ENCODE measurements around the gene RBP2. TPM values are rescaled to one million over a fixed set of nuclear protein-coding genes. Genes with fewer than 3 reads are reported as not detected.

RBP2 gene
- total and polyA plus RNA-seq, 8 donors, result 2.9 to 52.7 TPM; not detected in 6

DNA sequence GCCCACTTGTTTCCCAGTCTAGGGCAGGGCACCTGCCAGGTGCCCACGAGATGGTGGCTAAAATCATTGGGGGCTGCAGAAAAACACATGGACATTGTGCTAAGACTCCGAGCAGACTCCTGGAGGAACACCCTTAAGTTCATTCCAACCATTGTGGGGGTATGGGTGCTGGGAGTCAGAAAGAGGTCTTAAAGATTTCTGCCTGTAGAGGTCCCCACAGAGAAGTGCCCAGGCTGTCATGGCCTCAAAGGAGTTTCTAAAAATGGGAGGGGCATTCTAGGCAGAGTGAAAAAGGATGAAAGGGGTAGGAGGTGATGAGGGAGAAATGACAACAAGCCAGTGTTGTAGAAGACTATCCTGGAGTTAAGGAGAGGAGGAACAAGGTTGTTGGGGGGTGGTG lies 46.1 kb upstream of the RBP2 start:
- WGBS, 5 donors, result 28 to 62% (median 43%) methylated on average over 2 of the region's 2 CpGs
- Histone ChIP-seq H3K4me1 (no peaks in the 10 kb centered on the region), H3K9me3 (no peaks in the 10 kb centered on the region), H3K27me3 (no peaks in the 10 kb centered on the region), H3K27ac (no peak overlapping the region), H3K4me3 (no peak overlapping the region), H3K36me3 (peaks cover 0 to 10% (median 5%) of the 10 kb centered on the region in 4 donors)
- intact Hi-C loops (cut with DNase I; ENCODE audit: low total_unique reads), result no loop called here
- TF ChIP-seq POLR2AphosphoS5 (IDR thresholded peaks at IDR 0.05) (no peak), POLR2A (IDR thresholded peaks at IDR 0.05) (no peak), EP300 (IDR thresholded peaks at IDR 0.05) (no peak)
- TF ChIP-seq, protein P1, sequence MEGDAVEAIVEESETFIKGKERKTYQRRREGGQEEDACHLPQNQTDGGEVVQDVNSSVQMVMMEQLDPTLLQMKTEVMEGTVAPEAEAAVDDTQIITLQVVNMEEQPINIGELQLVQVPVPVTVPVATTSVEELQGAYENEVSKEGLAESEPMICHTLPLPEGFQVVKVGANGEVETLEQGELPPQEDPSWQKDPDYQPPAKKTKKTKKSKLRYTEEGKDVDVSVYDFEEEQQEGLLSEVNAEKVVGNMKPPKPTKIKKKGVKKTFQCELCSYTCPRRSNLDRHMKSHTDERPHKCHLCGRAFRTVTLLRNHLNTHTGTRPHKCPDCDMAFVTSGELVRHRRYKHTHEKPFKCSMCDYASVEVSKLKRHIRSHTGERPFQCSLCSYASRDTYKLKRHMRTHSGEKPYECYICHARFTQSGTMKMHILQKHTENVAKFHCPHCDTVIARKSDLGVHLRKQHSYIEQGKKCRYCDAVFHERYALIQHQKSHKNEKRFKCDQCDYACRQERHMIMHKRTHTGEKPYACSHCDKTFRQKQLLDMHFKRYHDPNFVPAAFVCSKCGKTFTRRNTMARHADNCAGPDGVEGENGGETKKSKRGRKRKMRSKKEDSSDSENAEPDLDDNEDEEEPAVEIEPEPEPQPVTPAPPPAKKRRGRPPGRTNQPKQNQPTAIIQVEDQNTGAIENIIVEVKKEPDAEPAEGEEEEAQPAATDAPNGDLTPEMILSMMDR (IDR thresholded peaks at IDR 0.05), result no peak
- DNase-seq, result no peak

DNA sequence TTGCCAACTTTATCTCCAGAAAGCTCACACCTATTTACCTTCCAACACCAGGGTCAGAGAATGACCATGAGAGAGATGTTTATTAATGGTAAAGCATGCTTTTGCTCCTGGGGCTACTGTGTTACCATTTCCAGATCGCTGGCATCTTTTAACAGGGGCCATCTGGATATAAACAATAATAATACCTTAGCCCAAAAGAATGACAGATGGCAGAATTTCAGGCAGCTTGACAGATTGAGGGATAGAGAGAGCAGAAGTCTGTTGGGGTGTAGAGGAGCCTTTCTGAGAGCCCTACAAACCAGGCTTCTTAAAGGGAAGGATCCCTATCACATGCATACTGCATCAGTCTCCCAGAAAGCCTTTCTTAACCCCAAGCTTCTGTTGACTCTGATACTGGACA lies 45.5 kb upstream of the RBP2 start:
- Histone ChIP-seq H3K36me3 (peaks cover 0 to 15% (median 4%) of the 10 kb centered on the region in 4 donors), H3K4me3 (no peak overlapping the region), H3K9me3 (no peaks in the 10 kb centered on the region), H3K4me1 (no peaks in the 10 kb centered on the region), H3K27me3 (no peaks in the 10 kb centered on the region), H3K27ac (no peak overlapping the region)
- 43 to 69% (median 44%) methylated on average over 1 of the region's 1 CpG for WGBS, 5 donors
- DNase-seq, result no peak
- TF ChIP-seq POLR2A (IDR thresholded peaks at IDR 0.05) (no peak), EP300 (IDR thresholded peaks at IDR 0.05) (no peak), POLR2AphosphoS5 (IDR thresholded peaks at IDR 0.05) (no peak)
- TF ChIP-seq, protein P1 (IDR thresholded peaks at IDR 0.05), result no peak
- intact Hi-C loops (cut with DNase I; ENCODE audit: low total_unique reads), result no loop called here

DNA sequence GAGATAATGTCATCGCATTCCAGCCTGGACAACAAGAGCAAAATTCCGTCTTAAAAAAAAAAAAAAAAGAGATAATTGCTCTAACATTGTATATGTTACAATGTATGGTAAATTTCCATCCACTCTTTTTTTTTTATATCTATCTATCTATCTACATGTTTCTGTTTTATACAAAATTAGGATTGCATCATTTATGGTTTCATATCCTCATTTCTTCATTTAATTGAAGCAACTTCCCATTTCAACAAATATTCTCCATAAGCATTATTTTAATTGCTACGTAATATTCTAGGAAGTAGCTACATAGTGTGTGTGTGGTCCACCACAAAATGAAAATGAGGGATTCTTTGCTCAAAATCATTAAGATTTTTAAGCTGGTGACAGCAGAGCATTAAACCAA lies 44.8 kb upstream of the RBP2 start:
- H3K9me3 ChIP-seq, result no peaks in the 10 kb centered on the region
- H3K4me1 ChIP-seq, result no peaks in the 10 kb centered on the region
- no peak overlapping the region for H3K27ac ChIP-seq
- intact Hi-C loops (cut with DNase I; ENCODE audit: low total_unique reads), result no loop called here
- H3K27me3 ChIP-seq, result no peaks in the 10 kb centered on the region
- 87 to 93% (median 91%) methylated on average over 3 of the region's 3 CpGs for WGBS, 5 donors
- no peak overlapping the region for H3K4me3 ChIP-seq
- no peak for DNase-seq
- TF ChIP-seq POLR2AphosphoS5 (IDR thresholded peaks at IDR 0.05) (no peak), POLR2A (IDR thresholded peaks at IDR 0.05) (no peak), EP300 (IDR thresholded peaks at IDR 0.05) (no peak)
- TF ChIP-seq, protein P1 (IDR thresholded peaks at IDR 0.05), result no peak
- H3K36me3 ChIP-seq, result peaks cover 0 to 13% (median under 1%) of the 10 kb centered on the region in 4 donors

DNA sequence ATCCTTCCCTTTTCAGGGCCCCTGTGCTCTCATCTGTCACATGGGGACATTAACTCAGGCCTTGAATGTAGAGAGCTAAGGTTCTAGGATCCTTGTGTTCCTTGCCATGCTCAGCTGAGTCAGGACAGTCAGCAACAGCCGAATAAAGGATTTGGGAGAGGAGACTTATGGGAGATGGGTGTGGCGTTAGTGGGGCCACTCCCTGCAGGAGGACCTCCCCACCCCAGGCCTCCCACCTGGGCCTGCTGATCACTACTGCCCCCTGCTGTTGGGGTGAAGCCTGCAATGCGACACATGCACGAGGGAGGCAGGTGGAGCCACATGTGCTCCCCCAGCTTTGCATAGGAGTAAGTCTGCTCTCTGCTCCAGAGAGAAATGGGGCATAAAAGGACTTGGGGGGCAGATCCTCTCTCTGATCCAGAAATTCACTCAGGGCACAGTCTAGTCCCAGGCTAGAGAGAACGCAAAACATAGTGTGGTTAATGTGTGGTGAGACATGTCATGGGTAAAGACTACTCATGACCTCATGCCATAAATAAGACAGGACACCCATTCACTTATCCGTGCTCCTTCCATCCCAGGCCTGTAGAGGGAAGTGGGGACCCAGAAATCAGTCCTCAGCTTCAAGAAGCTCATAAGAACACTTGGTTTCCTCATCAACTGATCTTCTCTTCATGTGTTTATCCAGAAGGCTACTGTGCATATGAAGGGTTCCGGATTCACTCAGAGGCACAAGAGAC lies 43.9 kb upstream of the RBP2 start:
- Histone ChIP-seq H3K36me3 (peaks cover 0 to 12% (median 0%) of the 10 kb centered on the region in 4 donors), H3K27ac (no peak overlapping the region), H3K4me3 (no peak overlapping the region), H3K27me3 (no peaks in the 10 kb centered on the region), H3K4me1 (no peaks in the 10 kb centered on the region), H3K9me3 (no peaks in the 10 kb centered on the region)
- TF ChIP-seq EP300 (IDR thresholded peaks at IDR 0.05), result no peak
- no peak for TF ChIP-seq POLR2A (IDR thresholded peaks at IDR 0.05)
- TF ChIP-seq POLR2AphosphoS5 (IDR thresholded peaks at IDR 0.05), result no peak
- TF ChIP-seq, protein P1 (IDR thresholded peaks at IDR 0.05), result peak in 1 of 7 experiments; percentile 18
- DNase-seq, result peak in 1 of 2 donors; percentile 45
- intact Hi-C loops (cut with DNase I; ENCODE audit: low total_unique reads), result no loop called here
- 73 to 83% (median 76%) methylated on average over 6 to 7 of the region's 7 CpGs for WGBS, 5 donors
